Stimulated activated CD4-positive, alpha-beta T cell treated with anti-CD3 and anti-CD28 coated beads, Interleukin-12 subunit alpha, Interleukin-12 subunit beta, amount 100 ng/mL, for 4 hours (primary cell): ENCODE data around the gene ADAMTS17.

Source experiments
- DNase-seq: peaks from one replicate; pipeline ENCODE4 v3.0.0-alpha.2; 2020

The ADAMTS17 gene

DNA sequence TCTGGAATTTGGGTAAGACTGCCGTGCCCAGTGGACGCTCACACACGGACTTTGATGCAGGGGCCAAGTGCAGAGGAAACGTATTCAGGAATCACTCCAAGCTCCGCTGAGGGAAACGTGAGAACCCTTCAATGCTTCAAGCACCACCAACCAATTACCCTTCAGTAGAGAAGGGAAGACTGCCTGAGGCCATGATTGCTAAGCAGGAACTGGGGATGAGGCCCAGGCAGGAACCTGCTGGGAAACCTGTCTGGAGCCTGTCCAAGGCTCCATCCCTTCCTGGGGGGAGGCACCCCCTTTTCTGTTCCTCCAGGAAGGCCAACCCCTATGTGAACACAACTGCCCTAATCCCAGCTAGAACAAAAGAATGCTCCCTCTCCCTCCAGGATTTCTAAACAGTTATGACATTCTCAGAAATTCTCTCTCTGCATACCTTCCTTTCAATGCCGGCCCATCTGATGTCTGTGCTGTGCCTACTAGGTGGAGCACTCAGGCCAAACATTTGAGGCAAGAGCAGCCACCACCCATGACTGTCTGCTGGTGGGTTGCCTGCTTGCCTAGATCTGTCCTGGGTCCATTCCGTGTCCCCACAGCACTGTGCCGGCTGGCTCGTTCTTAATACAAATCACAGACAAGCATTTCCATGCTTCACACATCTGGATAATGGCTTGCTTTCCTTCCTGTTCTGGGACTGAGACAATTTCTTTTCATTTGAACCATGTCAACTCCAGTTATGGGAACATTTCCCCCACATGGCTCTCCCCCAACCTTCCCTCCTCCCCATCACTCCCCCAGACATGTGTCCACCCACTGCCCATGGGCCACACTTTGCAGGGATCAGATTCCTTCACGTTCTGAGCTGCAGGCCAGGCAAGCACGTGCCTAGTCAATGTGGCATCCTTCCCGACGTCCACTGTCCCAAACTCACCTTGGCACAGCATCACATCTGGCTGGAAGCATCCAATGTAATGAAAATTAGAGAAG lies 149.4 kb downstream of the ADAMTS17 start:
- no peak for DNase-seq

DNA sequence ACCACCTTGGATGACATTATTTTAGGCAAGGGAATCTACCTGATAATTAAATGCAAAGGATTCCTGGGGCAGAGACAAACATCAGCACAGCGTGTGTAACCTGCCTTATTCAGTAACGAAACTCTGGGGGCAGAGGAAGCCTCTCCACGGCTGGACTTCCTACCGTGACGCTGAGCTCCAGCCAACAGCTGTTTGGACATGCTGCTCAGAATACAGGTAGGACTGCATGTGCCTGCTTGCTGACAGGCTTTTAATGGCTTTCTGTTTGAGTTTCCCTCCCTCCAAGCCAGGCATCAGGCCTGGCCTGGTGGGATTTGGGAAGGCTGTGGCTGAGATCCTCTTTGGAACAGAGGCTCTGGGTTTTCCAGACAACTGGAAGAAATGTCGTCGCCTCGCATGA lies 150.6 kb downstream of the ADAMTS17 start:
- no peak for DNase-seq

DNA sequence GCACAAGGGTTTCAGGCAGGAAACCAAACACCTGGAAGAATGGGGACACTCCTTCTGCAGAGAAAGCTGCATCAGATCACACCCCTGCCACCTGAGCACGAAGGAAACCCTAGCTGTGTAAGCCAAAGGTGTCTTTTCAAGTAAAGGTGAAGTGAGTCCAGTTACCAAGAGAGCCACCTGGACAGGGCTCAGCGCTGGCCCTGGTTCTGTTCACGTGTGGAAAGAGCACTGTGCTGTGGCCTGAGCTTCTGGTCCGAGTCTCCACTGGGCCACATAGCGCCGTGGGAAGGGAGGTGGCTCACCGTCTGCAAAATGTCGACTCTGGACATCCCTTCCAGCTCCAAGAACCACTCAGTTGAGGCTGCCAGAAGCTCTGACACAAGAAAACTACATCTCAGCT lies 151.1 kb downstream of the ADAMTS17 start:
- no peak for DNase-seq

DNA sequence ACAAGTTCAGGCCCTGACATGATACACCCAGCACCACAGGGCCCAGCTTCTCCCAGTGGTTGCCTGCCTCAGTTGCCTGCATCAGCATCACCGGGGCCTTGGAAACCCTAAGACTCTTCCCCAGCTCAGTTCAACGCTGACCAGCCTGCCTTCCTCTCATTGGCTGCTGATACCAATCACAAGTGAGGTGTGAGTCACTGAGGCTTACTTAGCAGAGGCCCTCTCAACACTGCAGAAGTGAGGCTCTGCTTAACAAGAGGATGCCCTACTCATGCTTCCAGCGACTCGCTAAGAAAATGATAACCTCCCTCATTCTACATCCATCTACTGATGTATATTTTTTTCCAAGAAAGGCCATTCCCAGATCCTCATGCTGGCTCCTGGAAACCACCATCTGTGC lies 151.9 kb downstream of the ADAMTS17 start:
- DNase-seq, result no peak

DNA sequence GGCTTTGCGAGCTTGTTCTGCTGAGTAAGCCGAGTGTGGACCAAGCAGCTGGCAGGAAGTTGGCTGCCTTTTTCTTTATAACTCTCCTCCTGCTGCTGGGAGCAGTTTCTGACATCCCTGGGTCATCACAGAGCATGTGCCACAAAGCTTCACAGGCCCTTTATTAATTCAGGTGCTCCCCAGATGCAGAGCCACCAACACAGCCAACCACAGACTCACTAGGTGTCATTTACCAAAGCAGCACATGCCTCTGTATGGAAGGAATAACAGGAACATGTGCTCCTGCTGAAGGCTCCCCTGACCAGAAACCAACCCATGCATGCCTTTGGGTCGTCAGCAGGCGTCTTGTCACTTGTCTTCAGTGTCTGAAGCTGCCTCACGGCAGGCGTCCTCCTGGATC lies 152.5 kb downstream of the ADAMTS17 start:
- no peak for DNase-seq

DNA sequence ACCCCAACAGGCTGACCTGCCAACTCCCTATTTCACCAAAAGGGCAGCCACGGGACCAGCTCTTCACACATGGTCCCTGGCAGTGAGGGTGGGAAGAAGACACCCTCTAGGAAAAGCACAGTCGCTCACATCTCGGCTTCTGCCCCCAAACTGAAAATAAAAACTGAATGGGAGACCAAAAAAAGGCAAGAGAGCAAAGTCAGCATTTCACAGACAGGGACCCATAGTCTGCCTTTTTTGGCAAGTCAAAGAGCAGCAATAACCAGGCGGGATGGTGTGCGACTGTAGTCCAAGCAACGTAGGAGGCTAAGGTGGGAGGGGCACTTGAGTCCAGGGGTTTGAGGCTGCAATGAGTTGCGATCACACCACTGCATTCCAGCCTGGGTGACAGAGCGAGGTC lies 154.1 kb downstream of the ADAMTS17 start:
- no peak for DNase-seq

DNA sequence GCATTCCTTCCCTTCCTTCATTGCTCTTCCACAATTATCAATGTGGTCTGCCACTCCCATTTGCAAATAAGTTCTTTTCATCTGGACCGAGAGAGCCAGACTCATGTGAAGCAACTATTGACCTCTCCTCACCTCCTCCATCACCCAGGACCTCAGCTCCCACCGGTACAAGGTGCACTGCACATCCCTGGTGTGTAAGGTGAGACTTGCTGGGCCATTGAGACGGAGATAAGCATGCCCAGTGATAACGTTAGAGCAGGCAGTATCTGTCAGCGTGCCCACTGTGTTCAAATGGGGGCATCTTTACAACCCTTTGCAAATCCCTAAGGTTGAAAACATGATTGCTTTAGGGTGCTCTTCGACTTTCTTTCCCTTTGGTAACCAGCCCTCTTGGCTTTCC lies 154.8 kb downstream of the ADAMTS17 start:
- DNase-seq, result no peak

DNA sequence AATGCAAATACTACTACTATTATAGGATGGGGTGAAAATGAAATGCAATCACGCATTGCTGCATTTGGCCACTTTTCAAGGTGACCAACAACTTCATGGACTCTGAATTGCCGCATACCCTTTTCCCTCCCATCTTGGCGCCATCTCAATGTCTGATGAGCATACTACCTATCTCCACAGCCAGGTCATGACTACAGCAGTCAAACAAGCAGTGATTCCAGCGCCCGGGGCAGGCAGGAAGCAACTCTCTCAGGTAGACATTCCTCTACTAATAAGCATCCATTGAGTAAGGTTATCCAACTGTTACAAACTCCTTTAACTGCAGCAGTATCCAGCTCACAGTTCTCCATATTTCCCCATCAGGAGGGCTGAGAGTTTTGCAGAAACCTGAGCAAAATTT lies 155.4 kb downstream of the ADAMTS17 start:
- no peak for DNase-seq

DNA sequence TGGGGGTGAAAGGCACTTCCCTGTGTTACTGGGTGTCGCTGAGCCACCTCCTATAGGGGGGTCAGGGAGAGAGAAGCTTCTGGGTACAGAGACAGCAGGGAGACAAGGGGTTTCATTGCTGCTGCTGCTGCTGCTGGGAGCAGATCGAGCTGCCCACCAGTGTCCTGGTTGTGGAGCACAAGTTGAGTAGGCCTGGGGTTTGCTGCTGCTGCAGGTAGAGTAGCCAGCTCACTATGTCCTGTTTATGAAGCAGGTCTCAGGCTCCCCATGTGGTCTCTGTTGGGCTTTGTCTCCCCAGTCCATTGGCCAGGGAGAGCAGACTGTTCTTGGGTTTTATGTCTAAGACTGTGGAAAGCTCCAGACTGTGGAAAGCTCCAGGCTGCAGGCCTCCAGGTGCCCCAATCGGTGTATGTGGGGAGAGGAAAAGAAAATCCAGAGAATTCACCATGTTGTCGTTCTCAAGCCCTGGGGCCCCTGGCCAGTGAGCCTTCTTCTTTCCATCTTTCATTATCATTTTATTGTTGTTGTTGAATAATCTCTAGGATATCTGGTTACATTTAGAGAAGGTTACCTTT lies 157.8 kb downstream of the ADAMTS17 start:
- DNase-seq, result no peak

DNA sequence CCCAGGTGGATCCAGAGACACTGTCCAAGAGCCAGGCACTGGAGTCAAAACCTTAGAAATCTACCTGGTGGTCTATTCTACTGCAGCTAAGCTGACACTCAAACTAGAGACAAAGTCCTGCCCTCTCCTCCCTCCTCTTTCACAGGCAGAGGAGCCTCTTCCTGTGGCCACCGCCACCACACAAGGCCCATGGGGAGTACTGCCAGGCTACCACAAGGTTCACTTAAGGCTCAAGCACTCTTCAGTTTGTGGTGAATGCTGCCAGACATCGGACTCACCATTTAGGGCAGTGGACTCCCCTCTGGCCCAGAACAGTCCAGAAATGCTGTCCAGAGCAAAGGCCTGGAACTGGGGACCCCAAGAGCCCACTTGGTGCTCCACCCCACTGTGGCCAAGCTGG lies 160.9 kb downstream of the ADAMTS17 start:
- no peak for DNase-seq

DNA sequence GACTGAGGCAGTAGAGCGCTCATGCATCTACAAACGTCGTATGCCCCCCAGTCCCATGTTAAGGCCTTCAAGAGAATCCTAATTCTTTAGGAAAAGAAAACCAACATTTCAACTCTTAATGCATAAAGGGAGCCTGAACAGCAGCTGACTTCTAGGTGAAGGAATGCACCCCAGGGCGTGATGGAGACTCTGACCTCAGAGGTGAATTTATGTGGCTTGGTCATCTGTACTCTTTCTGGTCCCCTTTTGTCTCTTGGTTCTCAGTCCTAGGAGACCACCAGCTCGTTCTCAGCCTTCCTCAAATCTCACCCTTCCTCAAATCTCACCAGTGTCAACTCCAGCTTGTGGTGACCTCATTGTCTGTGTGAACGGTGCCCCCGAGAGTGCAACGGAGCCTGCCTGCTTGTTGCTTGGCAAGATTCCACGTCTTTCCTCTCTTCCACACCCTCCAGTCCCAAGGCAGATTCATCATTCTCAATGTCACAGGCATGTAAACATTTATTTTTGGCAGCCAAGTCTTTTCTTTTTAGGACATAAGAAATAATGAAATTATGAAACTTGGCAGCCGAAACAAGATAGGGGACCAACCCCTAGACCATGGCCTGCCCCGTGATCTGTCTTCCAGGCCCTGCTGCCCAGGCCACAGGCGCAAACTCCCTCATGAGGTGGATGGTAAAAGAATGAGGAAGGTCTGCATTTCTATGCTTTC lies 166.2 kb downstream of the ADAMTS17 start:
- no peak for DNase-seq

DNA sequence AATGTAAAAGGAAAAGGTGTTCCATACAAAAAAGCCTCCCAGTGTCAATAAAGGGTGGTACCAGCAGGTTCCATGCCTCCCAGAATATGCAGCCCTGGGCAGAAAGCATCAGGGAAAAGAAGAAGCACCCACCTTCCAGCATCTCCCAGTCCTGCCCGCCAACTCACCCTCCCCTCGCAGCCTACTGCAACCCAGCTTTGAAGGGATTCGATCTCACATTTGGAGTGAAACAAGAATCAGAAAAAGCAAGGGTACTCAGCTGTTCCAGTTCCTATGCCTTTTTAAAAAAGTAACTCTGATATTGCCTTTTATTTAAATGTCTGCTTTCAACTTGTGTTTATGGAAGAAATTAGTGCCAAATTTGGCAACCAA lies 166.9 kb downstream of the ADAMTS17 start:
- DNase-seq, result no peak

DNA sequence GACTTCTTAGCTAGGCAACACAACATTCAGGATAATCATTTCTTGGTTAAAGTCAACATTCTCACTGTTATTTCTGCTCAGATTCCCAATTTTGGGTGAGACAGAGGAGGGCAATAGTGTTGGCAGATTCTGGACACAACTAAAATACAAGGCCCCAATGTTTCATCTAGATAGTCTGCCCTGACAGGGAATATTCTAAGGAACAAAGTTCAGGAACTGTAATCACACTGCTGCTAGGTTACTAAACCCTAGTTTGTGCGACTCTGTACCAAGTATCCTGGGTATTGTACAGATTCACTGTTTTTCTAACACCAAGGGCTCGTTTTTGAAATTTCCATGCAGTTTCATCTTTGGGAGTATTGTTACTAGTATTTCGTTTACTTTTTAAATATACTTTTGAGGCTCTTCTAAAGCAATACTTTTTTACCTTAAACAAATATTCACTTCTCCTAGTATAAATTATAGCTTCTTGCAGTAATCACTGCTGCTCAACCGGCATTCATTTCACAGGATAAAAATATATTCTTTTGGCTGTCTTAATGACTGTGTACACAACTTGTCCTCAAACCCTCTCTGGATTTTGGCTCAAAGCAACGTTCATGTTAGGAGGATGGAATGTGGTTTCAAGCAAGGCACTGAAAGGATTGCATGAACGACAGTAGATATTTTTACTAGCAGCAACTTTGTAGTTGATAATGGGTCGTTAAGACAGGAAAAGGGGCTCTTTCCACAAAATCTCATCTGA lies 167.4 kb downstream of the ADAMTS17 start:
- no peak for DNase-seq

DNA sequence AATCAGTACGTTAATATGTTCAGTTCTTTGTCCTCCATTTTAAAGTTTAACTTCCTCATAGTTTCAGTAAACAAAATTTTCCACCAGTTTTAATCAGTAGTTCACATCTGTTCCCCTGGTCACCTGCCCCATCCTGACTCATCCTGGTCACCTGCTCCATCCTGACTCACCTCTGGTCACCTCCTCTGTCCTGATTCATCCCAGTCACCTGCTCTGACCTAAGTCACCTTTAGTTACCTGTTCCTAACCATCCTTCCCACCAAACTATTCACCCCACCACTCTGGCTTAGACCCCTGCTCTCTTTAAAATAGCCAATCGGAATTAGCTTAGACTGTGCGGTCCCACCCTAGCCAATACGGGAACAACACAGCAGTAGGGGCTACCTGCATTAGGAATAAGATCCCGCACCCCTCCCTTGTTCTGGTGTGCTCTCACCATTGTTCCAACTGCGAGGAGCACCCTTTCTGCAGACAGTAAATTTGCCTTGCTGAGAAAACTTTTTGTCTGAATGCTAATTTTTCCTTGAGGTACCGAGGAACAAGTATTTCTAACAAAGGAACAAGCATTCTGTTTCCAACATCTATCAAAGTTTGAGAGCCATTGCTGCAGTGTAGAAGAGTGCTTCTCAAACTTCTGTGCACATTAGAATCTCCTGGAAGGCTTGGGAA lies 169.3 kb downstream of the ADAMTS17 start:
- DNase-seq, result no peak

DNA sequence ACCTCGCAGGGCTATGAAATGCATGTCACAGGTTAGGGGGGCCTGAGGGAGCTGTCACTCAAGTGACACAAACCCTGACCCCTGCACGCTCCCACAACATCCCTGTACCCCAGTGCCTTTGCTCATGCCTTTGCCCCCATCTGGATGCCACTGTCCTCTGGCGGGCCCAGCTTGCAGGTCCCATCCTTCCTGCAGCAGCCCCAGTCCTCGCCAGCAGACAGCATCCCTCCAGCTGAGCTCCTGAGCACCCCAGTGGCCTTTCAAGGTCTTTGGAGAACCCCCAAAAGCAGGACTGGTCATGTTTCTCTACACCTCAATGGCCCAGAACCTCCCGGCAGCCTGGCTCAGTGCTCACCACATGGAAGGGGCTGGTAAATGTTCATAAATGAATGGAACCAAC lies 170.4 kb downstream of the ADAMTS17 start:
- no peak for DNase-seq

DNA sequence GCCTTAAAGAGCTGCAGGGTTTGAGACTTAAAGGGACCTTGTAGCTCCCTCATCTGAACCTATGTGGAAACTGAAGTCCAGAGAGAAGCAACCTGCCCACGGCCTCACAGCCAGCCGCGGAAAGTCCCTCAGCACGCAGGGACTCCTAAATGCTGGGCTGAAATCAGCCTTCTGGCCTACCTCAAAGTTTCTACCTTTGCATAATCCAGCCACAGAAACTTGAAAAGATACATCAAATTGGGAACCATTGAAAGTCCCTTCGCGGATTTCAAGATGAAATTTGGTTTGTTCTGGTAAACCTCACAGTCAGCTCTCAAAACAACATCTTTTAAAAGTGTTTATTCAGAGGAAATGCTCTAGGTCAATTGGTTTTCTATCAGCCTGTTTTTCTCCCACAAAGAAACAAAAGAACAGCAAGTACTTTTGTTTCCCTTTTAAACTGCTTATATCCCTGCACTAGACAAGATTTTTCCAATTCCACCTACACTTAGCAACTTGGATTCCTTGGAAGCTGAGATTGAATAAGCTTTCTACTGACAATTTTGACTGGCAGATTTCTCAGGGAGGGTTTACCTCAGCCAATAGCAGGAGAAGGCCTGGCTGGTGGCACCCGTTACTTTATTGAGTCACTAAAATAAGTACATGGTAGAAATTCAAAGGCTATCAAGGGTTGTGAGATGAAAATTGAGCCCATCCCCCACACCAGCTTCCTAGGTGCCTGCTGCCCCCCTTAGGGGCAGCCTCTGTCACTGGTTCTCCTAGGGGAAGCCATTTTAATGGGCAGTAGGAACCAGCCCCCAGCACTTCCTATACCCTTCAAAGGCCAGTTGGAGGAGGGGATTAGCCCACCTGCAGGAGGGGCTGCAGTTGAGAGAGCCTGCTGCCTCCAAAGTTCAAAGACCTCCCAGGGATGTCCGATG lies 171.2 kb downstream of the ADAMTS17 start:
- no peak for DNase-seq

DNA sequence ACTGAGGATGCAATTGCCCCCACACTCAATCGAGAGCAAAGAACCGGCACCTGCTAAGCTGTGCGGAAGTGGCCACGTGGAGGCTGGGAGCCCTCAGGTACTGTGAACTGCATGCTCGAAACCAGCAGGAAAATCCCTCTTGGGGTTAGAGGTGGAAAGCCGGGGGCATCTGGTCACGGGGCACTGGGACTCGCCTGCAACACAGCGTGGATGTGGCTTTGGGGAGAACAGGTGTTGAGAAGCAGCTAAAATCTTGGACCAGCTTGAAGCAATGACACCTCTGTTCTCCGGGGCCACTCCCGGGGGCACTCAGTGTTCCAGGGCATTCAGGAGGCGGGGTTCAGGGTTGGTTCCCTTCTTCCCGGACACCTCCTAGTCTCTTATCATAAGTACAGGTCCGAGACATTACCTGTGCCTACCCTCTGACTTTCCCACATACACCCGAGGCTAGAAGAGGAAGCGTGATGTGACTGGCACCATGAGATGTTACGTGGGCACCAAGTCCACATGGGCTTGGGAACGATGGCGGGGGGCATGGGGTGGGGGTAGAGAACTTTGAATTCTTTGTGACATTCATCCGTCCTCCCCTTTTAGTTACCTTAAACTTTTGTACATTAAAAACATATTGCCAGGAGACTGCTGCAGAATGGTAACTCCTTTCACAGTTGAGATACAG lies 172.0 kb downstream of the ADAMTS17 start:
- DNase-seq, result no peak

DNA sequence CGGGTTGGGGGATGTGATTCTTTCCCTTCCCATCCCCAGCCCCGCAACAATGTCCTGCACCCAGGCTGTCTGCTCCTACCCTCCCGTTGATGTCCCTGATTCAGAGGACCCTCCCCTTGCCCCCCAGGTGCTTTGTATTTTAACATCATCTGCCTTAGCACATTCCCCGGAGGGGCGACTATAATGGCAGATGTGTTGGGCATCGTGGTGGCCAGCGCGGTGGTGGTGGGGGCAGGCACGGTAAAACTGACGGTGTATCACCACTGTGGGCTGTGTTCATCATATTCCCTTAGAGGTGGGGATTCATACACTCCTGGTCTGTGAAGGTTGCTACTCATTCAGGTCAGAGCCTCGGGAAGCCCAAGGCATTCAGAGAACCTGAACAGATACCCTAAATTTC lies 173.0 kb downstream of the ADAMTS17 start:
- DNase-seq, result no peak

DNA sequence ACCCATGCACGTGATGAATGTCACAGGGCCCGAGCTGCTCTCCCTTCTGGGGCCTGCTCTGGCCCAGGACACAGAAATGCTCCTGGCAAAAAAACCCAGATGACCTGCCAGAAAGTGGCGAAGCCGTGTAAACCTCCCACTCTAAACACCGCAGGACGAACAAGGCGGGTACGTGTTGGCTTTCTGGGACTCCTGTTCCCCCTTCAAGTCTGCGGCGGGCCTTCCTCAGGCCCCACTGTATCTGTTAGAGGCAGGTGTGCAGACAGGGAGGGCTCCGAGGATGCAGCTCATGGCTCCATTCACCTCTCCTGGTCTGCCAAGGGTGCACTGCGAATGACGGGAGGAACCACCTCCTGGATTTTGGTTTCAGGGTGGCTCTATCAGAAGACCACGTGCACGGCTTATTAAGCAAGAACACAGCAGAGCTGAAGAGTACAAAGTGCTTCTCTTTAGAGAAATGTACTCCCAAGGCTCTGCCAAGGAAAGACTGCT lies 173.8 kb downstream of the ADAMTS17 start:
- no peak for DNase-seq

DNA sequence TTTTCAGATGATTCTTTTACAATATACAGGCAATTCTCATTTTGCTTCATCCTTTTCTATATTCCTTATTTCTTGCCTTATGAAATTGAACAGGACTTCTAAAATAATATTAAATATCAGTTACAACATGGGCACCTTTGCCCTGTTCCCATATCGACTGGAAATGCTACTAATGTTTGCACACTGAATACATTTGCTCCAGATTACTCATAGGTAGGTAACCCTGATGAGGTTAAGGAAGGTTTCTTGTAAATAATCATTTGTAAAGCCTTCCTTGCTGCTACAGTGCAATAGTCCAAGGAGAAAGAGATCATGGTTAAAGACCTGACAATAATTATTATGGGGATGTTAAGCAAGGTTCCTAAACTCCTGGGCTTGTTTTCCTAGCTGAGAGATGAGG lies 175.5 kb downstream of the ADAMTS17 start:
- DNase-seq, result no peak

DNA sequence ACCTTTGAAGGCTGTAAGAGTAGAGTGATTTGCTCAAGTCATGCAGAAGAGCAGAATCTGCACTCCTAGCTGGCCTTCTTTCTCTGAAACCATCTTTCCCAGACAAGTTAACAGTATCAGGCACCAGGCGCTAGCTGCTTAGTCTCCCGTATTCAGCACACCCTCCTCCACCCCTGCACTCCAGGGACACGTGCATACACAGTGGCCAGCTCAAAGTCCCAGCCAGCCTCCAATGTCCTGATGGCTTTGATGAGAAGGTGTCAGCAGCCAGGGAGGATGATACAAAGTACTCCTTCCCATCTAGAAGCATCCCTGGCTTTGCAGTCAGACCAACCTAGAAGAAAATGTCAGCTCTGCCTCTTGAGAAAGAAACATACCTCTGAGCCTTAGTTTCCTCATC lies 177.8 kb downstream of the ADAMTS17 start:
- no peak for DNase-seq
